ENCODE data around the gene TEX2. TPM values are rescaled to one million over a fixed set of nuclear protein-coding genes. Genes with fewer than 3 reads are reported as not detected.

The TEX2 gene
- total RNA-seq, 6 experiments from 2014 or later, result 29.1 to 46.6 (median 33.7) TPM

DNA sequence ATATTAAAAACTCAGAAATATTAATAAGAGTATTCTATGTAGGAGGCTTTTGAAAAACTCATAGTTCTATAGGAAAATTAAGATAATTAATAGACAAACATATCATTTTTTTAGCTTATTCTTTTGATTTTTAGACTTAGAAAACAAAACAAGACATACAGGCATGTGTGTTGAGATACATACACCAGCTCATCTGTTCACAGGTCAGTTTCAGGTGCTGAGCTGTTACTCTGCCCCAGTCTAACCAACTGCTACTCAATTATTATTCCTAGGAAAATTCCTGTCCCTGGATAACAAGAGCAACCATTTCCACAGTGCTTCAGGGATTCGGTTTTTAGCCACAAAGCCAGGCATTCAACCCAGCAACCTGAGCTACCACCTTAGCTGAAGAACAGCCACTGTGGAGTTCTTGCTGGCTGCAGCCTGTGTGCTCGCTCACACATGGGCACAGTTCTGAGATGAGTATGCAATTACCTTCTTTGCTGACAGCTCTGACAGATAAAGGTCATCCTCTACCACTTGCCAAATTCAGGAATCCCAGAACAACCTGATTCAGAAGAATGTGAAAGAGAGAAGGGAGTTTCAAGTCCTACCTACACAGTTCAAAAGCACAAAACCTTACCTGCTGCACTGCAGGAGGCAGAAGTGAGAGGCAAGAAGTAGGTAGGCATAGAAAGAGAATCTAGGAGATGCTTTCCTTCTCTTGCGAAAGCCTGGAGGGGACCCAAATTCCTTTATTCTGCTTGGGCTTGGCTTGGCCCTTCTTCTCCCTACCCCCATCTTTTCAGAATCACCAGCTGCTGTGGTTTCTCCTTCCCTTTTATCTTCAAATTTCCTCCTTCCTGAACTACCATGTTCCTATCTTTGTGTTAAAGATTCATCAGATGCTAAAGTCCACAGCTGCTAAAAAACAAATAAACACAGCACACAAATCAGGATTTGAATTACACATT is 62.7 kb downstream of the TEX2 start:
- Histone ChIP-seq H3K27me3 (no peaks in the 10 kb centered on the region), H3K9me3 (no peaks in the 10 kb centered on the region), H3K36me3 (no peaks in the 10 kb centered on the region), H3K4me1 (peaks cover 0 to 44% (median 14%) of the 10 kb centered on the region in 4 donors), H3K4me3 (no peak overlapping the region), H3K27ac (peak overlapping the region in 2 of 3 donors; percentile 28 to 41)
- peak; percentile 65 to 74 (median 71) for ATAC-seq
- intact Hi-C loops (cut with DNase I), result no loop called here
- 19% methylated on average over 3 of the region's 3 CpGs for WGBS (ENCODE audit: insufficient coverage, low coverage, low lambda C conversion rate, missing lambda C conversion rate)
- DNase-seq, result no peak
- TF ChIP-seq, protein P1, sequence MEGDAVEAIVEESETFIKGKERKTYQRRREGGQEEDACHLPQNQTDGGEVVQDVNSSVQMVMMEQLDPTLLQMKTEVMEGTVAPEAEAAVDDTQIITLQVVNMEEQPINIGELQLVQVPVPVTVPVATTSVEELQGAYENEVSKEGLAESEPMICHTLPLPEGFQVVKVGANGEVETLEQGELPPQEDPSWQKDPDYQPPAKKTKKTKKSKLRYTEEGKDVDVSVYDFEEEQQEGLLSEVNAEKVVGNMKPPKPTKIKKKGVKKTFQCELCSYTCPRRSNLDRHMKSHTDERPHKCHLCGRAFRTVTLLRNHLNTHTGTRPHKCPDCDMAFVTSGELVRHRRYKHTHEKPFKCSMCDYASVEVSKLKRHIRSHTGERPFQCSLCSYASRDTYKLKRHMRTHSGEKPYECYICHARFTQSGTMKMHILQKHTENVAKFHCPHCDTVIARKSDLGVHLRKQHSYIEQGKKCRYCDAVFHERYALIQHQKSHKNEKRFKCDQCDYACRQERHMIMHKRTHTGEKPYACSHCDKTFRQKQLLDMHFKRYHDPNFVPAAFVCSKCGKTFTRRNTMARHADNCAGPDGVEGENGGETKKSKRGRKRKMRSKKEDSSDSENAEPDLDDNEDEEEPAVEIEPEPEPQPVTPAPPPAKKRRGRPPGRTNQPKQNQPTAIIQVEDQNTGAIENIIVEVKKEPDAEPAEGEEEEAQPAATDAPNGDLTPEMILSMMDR (IDR thresholded peaks at IDR 0.05), result no peak
- no peak for TF ChIP-seq POLR2A (IDR thresholded peaks at IDR 0.05)

DNA sequence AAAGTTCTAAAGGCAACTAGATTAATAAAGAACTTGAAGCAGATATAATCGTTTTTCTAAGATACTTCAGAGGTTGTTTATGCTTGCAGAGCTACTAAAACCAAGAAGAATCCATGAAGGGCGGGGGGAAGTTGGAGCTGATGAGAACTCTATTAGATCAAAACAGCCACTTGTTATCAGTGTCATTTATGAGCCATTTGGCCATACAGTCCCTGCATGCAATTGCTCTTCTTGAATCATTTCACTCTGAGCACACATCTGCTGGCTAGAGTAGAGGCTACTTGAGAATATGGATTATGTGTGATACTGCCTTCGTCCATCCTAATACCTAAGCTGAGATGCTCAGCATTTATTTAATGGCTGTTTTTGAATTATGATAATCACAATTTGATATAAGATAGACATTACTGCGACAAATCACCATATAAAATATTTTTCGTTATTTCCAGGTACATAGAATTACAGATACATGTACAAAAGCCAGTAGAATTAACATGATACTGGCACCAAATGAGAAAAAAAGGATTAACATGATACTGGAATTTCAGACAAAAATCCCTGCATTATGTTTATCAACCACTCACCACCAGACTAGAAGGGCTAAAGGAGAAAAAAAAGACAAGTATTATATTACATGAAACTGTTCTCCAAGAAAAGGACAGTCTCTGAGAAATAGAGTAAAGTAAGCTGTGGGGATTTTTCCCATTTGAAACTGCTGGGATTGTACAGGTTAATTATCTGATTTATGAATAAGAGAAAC is 64.5 kb downstream of the TEX2 start:
- no peak for ATAC-seq
- 91% methylated on average over 5 of the region's 5 CpGs for WGBS (ENCODE audit: insufficient coverage, low coverage, low lambda C conversion rate, missing lambda C conversion rate)

DNA sequence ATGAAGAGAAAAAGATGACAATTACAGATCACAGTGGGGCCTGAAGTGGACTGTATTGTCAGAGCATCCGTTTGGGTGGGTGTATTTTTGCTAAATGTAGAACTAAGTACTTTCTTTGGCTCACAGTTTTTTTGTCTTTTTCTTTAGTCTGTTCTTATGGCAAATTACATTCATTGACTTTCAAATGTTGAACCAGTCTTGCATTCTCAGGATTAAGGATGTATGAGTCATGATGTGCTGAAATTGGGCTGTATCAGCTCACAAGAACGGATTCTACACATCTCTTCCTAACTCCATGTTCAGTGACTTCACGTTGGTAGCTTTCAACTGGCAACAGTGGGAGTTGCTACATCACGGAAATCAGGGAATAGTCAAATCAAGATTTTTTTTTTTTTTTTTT is 66.5 kb downstream of the TEX2 start:
- Histone ChIP-seq H3K27ac (no peak overlapping the region), H3K36me3 (peaks cover 0 to 10% (median 2%) of the 10 kb centered on the region in 4 donors), H3K4me1 (peaks cover 0 to 23% (median 2%) of the 10 kb centered on the region in 4 donors), H3K27me3 (no peaks in the 10 kb centered on the region), H3K9me3 (no peaks in the 10 kb centered on the region), H3K4me3 (no peak overlapping the region)
- intact Hi-C loops (cut with DNase I), result no loop called here
- DNase-seq, result no peak
- WGBS (ENCODE audit: insufficient coverage, low coverage, low lambda C conversion rate, missing lambda C conversion rate), result 90% methylated on average over 4 of the region's 4 CpGs
- no peak for ATAC-seq
- TF ChIP-seq, protein P1 (IDR thresholded peaks at IDR 0.05), result no peak
- TF ChIP-seq POLR2A (IDR thresholded peaks at IDR 0.05), result no peak

More for the DNA sequence above, 64.5 kb downstream of the TEX2 start:
- TF ChIP-seq, protein P1 (IDR thresholded peaks at IDR 0.05), result no peak
- no peak for TF ChIP-seq POLR2A (IDR thresholded peaks at IDR 0.05)
- intact Hi-C loops (cut with DNase I), result no loop called here
- H3K4me1 ChIP-seq, result peaks cover 0 to 41% (median 13%) of the 10 kb centered on the region in 4 donors
- peaks cover 0 to 2% (median 0%) of the 10 kb centered on the region in 4 donors for H3K36me3 ChIP-seq
- H3K4me3 ChIP-seq, result no peak overlapping the region
- H3K27me3 ChIP-seq, result no peaks in the 10 kb centered on the region
- H3K9me3 ChIP-seq, result no peaks in the 10 kb centered on the region
- no peak overlapping the region for H3K27ac ChIP-seq
- DNase-seq, result no peak

DNA sequence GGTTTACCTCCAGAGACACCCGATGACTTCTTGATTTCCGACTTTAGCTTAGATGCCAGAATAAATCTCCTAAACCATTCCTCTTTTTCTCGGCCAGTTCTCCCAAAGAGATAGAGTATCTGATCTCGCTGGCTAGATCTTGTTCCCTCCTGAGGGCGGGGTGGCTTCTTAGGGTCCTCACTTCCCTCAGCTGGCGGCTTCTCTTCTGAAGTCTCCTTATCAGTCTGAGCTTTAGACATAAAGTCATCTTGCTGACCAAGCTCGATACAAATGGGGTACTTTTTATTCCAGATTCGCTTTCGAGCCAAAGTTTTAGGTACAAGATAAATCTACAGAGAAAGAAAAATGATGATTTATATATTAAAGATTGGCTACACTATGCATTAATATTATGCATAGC is 69.5 kb downstream of the TEX2 start:
- TF ChIP-seq, protein P1 (IDR thresholded peaks at IDR 0.05), result no peak
- no peak for TF ChIP-seq POLR2A (IDR thresholded peaks at IDR 0.05)
- ATAC-seq, result no peak
- 85% methylated on average over 9 of the region's 9 CpGs for WGBS (ENCODE audit: insufficient coverage, low coverage, low lambda C conversion rate, missing lambda C conversion rate)

More for the DNA sequence above, 69.5 kb downstream of the TEX2 start:
- intact Hi-C loops (cut with DNase I), result no loop called here
- Histone ChIP-seq H3K4me1 (no peaks in the 10 kb centered on the region), H3K36me3 (peaks cover 0 to 10% (median 2%) of the 10 kb centered on the region in 4 donors), H3K27me3 (no peaks in the 10 kb centered on the region), H3K4me3 (no peak overlapping the region), H3K9me3 (no peaks in the 10 kb centered on the region), H3K27ac (no peak overlapping the region)
- DNase-seq, result no peak
